ENCODE data around the gene MRRF. TPM values are rescaled to one million over a fixed set of nuclear protein-coding genes. Genes with fewer than 3 reads are reported as not detected.

The MRRF gene
- polyA plus RNA-seq, 1 donor (not counting 4 experiments of a cell fraction or from before 2014, with no cell fraction given) = 82.6 TPM

DNA sequence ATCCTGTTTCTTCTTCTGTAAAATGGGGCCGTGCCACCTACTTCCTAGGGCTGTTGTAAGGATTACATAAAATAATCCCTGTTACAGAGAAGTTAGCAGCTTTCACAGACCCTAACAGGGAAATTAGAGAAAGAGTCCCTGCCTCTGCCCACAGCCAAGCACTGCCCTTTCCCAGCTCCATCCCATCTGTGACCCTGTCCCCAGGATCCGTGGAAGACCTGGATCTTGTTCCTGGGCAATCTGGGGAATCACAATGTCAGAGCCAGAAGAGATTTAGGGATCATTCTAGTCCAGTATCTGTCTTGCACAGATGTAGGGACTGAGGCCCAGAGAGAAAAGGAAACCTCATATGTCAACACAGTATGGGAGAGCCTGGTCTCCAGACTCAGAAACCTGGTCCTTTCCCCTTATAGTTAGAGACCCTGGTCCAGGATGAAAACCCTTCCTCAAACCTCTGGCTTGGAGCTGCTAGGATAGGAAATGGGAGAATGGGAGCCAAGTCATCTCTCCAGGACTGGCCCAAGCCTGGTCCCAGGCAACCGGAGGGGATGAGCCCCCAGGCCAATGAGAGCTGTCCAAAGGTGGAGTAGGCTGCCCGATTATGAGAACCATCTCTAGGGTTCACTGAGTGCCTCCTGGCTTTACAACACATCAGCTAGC, 48.4 kb upstream of the MRRF start:
- no peak overlapping the region for H3K27ac ChIP-seq (ENCODE audit: control insufficient read depth, insufficient read depth, low read length)
- no peak overlapping the region for H3K4me2 ChIP-seq (ENCODE audit: control insufficient read depth, extremely low read depth, insufficient read depth, low read depth, low read length)
- H2AFZ ChIP-seq (ENCODE audit: control insufficient read depth, low read length) = no peak overlapping the region
- no peak for TF ChIP-seq EZH2 (IDR thresholded peaks at IDR 0.05; ENCODE audit: low read length)
- TF ChIP-seq, protein P1, sequence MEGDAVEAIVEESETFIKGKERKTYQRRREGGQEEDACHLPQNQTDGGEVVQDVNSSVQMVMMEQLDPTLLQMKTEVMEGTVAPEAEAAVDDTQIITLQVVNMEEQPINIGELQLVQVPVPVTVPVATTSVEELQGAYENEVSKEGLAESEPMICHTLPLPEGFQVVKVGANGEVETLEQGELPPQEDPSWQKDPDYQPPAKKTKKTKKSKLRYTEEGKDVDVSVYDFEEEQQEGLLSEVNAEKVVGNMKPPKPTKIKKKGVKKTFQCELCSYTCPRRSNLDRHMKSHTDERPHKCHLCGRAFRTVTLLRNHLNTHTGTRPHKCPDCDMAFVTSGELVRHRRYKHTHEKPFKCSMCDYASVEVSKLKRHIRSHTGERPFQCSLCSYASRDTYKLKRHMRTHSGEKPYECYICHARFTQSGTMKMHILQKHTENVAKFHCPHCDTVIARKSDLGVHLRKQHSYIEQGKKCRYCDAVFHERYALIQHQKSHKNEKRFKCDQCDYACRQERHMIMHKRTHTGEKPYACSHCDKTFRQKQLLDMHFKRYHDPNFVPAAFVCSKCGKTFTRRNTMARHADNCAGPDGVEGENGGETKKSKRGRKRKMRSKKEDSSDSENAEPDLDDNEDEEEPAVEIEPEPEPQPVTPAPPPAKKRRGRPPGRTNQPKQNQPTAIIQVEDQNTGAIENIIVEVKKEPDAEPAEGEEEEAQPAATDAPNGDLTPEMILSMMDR (optimal IDR thresholded peaks at IDR 0.05 in 1 of 3, IDR thresholded peaks at IDR 0.05 in 1 of 3, conservative IDR thresholded peaks at IDR 0.05 in 1 of 3; ENCODE audit: extremely low read depth in 1 of 3, insufficient read depth in 2 of 3, low read length in 3 of 3) = no peak
- H3K4me1 ChIP-seq (ENCODE audit: control insufficient read depth, extremely low read depth, insufficient read depth, low read length) = peaks cover 11% of the 10 kb centered on the region
- no peaks in the 10 kb centered on the region for H3K36me3 ChIP-seq (ENCODE audit: control insufficient read depth in 2 of 2, extremely low read depth in 1 of 2, insufficient read depth in 2 of 2, low read length in 2 of 2)
- H3K9ac ChIP-seq (ENCODE audit: control insufficient read depth, extremely low read depth, insufficient read depth, low read length) = no peak overlapping the region
- H3K27me3 ChIP-seq (ENCODE audit: control insufficient read depth, extremely low read depth, insufficient read depth, low read length) = peaks cover 95% of the 10 kb centered on the region
- dilution Hi-C loops (cut with MboI; ENCODE audit: extremely low pct_ligation_motif_present, low sequenced_read_pairs) = no loop called here
- no peaks in the 10 kb centered on the region for H3K79me2 ChIP-seq (ENCODE audit: control insufficient read depth, insufficient read depth, low read length)
- no peaks in the 10 kb centered on the region for H3K9me3 ChIP-seq (ENCODE audit: control insufficient read depth, low read depth, low read length)
- no peak for DNase-seq (ENCODE audit: low read depth, low spot score)
- H3K4me3 ChIP-seq (ENCODE audit: control insufficient read depth in 2 of 3, extremely low read depth in 1 of 3, insufficient read depth in 2 of 3, low read depth in 1 of 3, low read length in 3 of 3) = no peak overlapping the region
- no peaks in the 10 kb centered on the region for H3K9me1 ChIP-seq (ENCODE audit: control insufficient read depth, extremely low read depth, insufficient read depth, low read length)
- no peak for FAIRE-seq
- peaks cover 3% of the 10 kb centered on the region for H4K20me1 ChIP-seq (ENCODE audit: control insufficient read depth, extremely low read depth, insufficient read depth, low read length)

DNA sequence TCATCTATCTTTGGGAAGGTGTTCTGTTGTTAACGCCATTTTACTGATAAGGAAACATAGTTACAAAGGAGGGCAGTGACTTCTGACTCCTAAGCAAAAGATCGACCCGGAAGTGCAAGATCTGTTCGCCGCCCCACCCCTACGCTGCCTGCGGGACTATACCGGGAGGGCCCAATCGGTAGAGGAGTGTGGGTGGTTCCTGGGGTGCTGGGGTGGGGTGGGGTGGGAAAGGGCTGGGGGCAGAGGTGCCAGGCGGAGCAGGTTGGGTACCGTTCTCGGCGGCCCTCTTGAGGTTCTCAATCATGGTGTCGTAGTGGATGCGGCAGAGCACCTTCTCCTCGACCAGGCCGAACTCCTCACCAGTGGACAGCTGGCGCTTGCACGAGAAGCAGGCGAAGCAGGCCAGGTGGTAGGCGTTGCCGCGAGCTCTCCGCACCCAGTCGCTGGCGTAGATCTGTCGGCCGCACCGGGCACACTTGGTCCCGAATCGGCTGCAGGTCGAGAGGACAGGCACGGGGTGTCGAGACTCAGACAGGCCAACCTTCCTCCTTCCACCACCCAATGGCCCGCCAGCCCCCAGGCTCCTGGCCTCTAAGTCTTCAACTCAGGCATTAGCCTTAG, 47.8 kb upstream of the MRRF start:
- FAIRE-seq (no peak), DNase-seq (ENCODE audit: low read depth, low spot score) (no peak)
- TF ChIP-seq EZH2 (IDR thresholded peaks at IDR 0.05; ENCODE audit: low read length) = no peak
- TF ChIP-seq, protein P1 (optimal IDR thresholded peaks at IDR 0.05 in 1 of 3, IDR thresholded peaks at IDR 0.05 in 1 of 3, conservative IDR thresholded peaks at IDR 0.05 in 1 of 3; ENCODE audit: extremely low read depth in 1 of 3, insufficient read depth in 2 of 3, low read length in 3 of 3) = no peak
- Histone ChIP-seq H3K36me3 (ENCODE audit: control insufficient read depth in 2 of 2, extremely low read depth in 1 of 2, insufficient read depth in 2 of 2, low read length in 2 of 2) (no peaks in the 10 kb centered on the region), H2AFZ (ENCODE audit: control insufficient read depth, low read length) (no peak overlapping the region), H3K79me2 (ENCODE audit: control insufficient read depth, insufficient read depth, low read length) (no peaks in the 10 kb centered on the region), H3K4me1 (ENCODE audit: control insufficient read depth, extremely low read depth, insufficient read depth, low read length) (peaks cover 11% of the 10 kb centered on the region), H3K4me3 (ENCODE audit: control insufficient read depth in 2 of 3, extremely low read depth in 1 of 3, insufficient read depth in 2 of 3, low read depth in 1 of 3, low read length in 3 of 3) (no peak overlapping the region), H3K9me3 (ENCODE audit: control insufficient read depth, low read depth, low read length) (no peaks in the 10 kb centered on the region), H3K27me3 (ENCODE audit: control insufficient read depth, extremely low read depth, insufficient read depth, low read length) (peaks cover 95% of the 10 kb centered on the region), H3K9ac (ENCODE audit: control insufficient read depth, extremely low read depth, insufficient read depth, low read length) (no peak overlapping the region), H3K27ac (ENCODE audit: control insufficient read depth, insufficient read depth, low read length) (no peak overlapping the region), H4K20me1 (ENCODE audit: control insufficient read depth, extremely low read depth, insufficient read depth, low read length) (peaks cover 3% of the 10 kb centered on the region), H3K9me1 (ENCODE audit: control insufficient read depth, extremely low read depth, insufficient read depth, low read length) (no peaks in the 10 kb centered on the region), H3K4me2 (ENCODE audit: control insufficient read depth, extremely low read depth, insufficient read depth, low read depth, low read length) (no peak overlapping the region)
- dilution Hi-C loops (cut with MboI; ENCODE audit: extremely low pct_ligation_motif_present, low sequenced_read_pairs) = no loop called here

All from keratinocyte (primary cell).